22Rv1 (cell line): Measurements from ENCODE around the gene HOXD9.

Experiments
- H3K27ac ChIP-seq: fragments of 450-650 bp; 2 replicates; pipeline ENCODE4 v1.5.1; 2017
- CTCF ChIP-seq: fragments of 450-650 bp; IDR thresholded peaks from 2 replicates; pipeline ENCODE4 v1.5.1; 2017; ENCODE audit warnings: mild to moderate bottlenecking
- ZFX ChIP-seq: fragments of 450-650 bp; IDR thresholded peaks from 2 replicates; pipeline ENCODE4 v1.6.1; 2017; ENCODE audit warnings: antibody characterized with exemption, borderline replicate concordance

HOXD9 gene

GRCh38 chr2:176148751-176149421 lies 26.4 kb downstream of the HOXD9 start:
- TF ChIP-seq CTCF, result no peak
- no peak for TF ChIP-seq ZFX
- H3K27ac ChIP-seq, result no peak overlapping the region

GRCh38 chr2:176149481-176149938 lies 27.0 kb downstream of the HOXD9 start:
- no peak for TF ChIP-seq CTCF

GRCh38 chr2:176149939-176150583 lies 27.5 kb downstream of the HOXD9 start:
- TF ChIP-seq CTCF (no peak), ZFX (no peak)
- H3K27ac ChIP-seq, result no peak overlapping the region

More at GRCh38 chr2:176149481-176149938, 27.0 kb downstream of the HOXD9 start:
- H3K27ac ChIP-seq, result no peak overlapping the region

GRCh38 chr2:176150584-176151441 lies 28.3 kb downstream of the HOXD9 start:
- TF ChIP-seq CTCF, result no peak
- TF ChIP-seq ZFX, result no peak
- H3K27ac ChIP-seq, result no peak overlapping the region

- TF ChIP-seq CTCF, result no peak
- no peak for TF ChIP-seq ZFX
- no peak within 1 kb of the TSS for H3K27ac ChIP-seq
These were observed 29.1 kb downstream of the HOXD9 start, which contains the start of gene HOXD4 for GRCh38 chr2:176151442-176152287. HOXD4 (plus strand) TSS chr2:176151550; CDS start chr2:176151634, 84 bp downstream.

GRCh38 chr2:176152350-176153181 lies 30.0 kb downstream of the HOXD9 start:
- H3K27ac ChIP-seq, result no peak overlapping the region
- no peak for TF ChIP-seq ZFX
- TF ChIP-seq CTCF, result no peak
